Activated B cell treated with CpG ODN at 0.5 μM for 24 hours (primary cell): ENCODE measurements around the gene CDC42BPA. TPM values are rescaled to one million over a fixed set of nuclear protein-coding genes. Genes with fewer than 3 reads are reported as not detected.

ENCODE experiments used
- ATAC-seq: fragments of 200-7000 bp; cut with Tn5 transposase; one replicate; pipeline ENCODE4 v1.10.0; 2021; ENCODE audit warnings: low read depth, mild to moderate bottlenecking, moderate library complexity
- CTCF ChIA-PET: fragments of 350-600 bp; sonication (Branson Sonifier 250); formaldehyde crosslinking; loops from one replicate; lab custom pipeline; 2021; ENCODE audit warnings: antibody characterized with exemption; lab: Charles Lee
- POLR2A ChIA-PET: fragments of 350-600 bp; sonication (Branson Sonifier 250); formaldehyde crosslinking; loops from one replicate; lab custom pipeline; 2021; ENCODE audit warnings: antibody characterized with exemption; lab: Charles Lee
- DNase-seq: peaks from one replicate; pipeline ENCODE4 v3.0.0; 2022
- H3K27ac Mint-ChIP-seq: one replicate; pipeline ENCODE4 v1.8.0; 2020; ENCODE audit warnings: mixed read lengths
- H3K27me3 Mint-ChIP-seq: one replicate; pipeline ENCODE4 v1.8.0; 2021; ENCODE audit warnings: mixed read lengths
- H3K36me3 Mint-ChIP-seq: one replicate; pipeline ENCODE4 v1.8.0; 2021; ENCODE audit warnings: low read depth, mixed read lengths
- H3K4me1 Mint-ChIP-seq: one replicate; pipeline ENCODE4 v1.8.0; 2021; ENCODE audit warnings: mixed read lengths
- H3K4me3 Mint-ChIP-seq: one replicate; pipeline ENCODE4 v1.8.0; 2020; ENCODE audit warnings: mild to moderate bottlenecking, mixed read lengths
- H3K9me3 Mint-ChIP-seq: one replicate; pipeline ENCODE4 v1.8.0; 2020; ENCODE audit warnings: mixed read lengths
- CTCF ChIP-seq: fragments of 200-600 bp; IDR thresholded peaks from one replicate; pipeline ENCODE4 v1.8.0; 2022; ENCODE audit warnings: antibody characterized with exemption, mild to moderate bottlenecking
- intact Hi-C: fragments of 100-400 bp; cut with micrococcal nuclease; formaldehyde crosslinking; loops from one replicate; pipeline ENCODE4 v1.15.1; 2024
- total RNA-seq: library from RNA; stranded (reverse); gene quantifications from 2 replicates; pipeline ENCODE4 v1.2.3, GENCODE V29; 2022

Gene CDC42BPA
- total RNA-seq, 1 donor from 2014 or later: 0.29 TPM

- no peaks in the 10 kb centered on the region for H3K36me3 Mint-ChIP-seq
- no peak overlapping the region for H3K4me3 Mint-ChIP-seq
- CTCF ChIA-PET: no interaction called here
- H3K27me3 Mint-ChIP-seq: peaks cover 5% of the 10 kb centered on the region
- H3K9me3 Mint-ChIP-seq: peaks cover under 1% of the 10 kb centered on the region
- H3K4me1 Mint-ChIP-seq: no peaks in the 10 kb centered on the region
- intact Hi-C loops: no loop called here
- POLR2A ChIA-PET: no interaction called here
- no peak for DNase-seq
- TF ChIP-seq CTCF: no peak
- no peak for ATAC-seq
- no peak overlapping the region for H3K27ac Mint-ChIP-seq
Measured at GRCh38 chr1:227092069-227092468, 226.2 kb downstream of the CDC42BPA start.

GRCh38 chr1:227086636-227087035 lies 231.7 kb downstream of the CDC42BPA start:
- intact Hi-C loops: no loop called here
- ATAC-seq (no peak), DNase-seq (no peak)
- peaks cover 15% of the 10 kb centered on the region for H3K9me3 Mint-ChIP-seq
- H3K4me1 Mint-ChIP-seq: no peaks in the 10 kb centered on the region
- H3K4me3 Mint-ChIP-seq: no peak overlapping the region
- TF ChIP-seq CTCF: no peak
- peaks cover 5% of the 10 kb centered on the region for H3K27me3 Mint-ChIP-seq
- ChIA-PET CTCF (no interaction called here), POLR2A (no interaction called here)
- H3K36me3 Mint-ChIP-seq: no peaks in the 10 kb centered on the region
- H3K27ac Mint-ChIP-seq: no peak overlapping the region

GRCh38 chr1:227082999-227083746 lies 235.1 kb downstream of the CDC42BPA start:
- H3K27ac Mint-ChIP-seq: no peak overlapping the region
- DNase-seq (no peak), ATAC-seq (no peak)
- intact Hi-C loops: no loop called here
- POLR2A ChIA-PET: no interaction called here
- H3K27me3 Mint-ChIP-seq: peaks cover 3% of the 10 kb centered on the region
- no peak overlapping the region for H3K4me3 Mint-ChIP-seq
- H3K4me1 Mint-ChIP-seq: no peaks in the 10 kb centered on the region
- H3K9me3 Mint-ChIP-seq: peaks cover 15% of the 10 kb centered on the region
- no peak for TF ChIP-seq CTCF
- CTCF ChIA-PET: no interaction called here
- no peaks in the 10 kb centered on the region for H3K36me3 Mint-ChIP-seq

GRCh38 chr1:227077783-227078182 lies 240.5 kb downstream of the CDC42BPA start:
- CTCF ChIA-PET: no interaction called here
- Mint-ChIP-seq H3K4me1 (no peaks in the 10 kb centered on the region), H3K4me3 (no peak overlapping the region), H3K9me3 (peaks cover 2% of the 10 kb centered on the region), H3K36me3 (no peaks in the 10 kb centered on the region), H3K27me3 (peaks cover 3% of the 10 kb centered on the region), H3K27ac (no peak overlapping the region)
- ATAC-seq (no peak), DNase-seq (no peak)
- TF ChIP-seq CTCF: no peak
- POLR2A ChIA-PET: no interaction called here
- intact Hi-C loops: no loop called here

GRCh38 chr1:227073786-227074185 lies 244.5 kb downstream of the CDC42BPA start:
- intact Hi-C loops: no loop called here
- H3K9me3 Mint-ChIP-seq: no peaks in the 10 kb centered on the region
- TF ChIP-seq CTCF: no peak
- H3K4me3 Mint-ChIP-seq: no peak overlapping the region
- H3K36me3 Mint-ChIP-seq: no peaks in the 10 kb centered on the region
- POLR2A ChIA-PET: no interaction called here
- H3K27me3 Mint-ChIP-seq: peaks cover 3% of the 10 kb centered on the region
- DNase-seq (no peak), ATAC-seq (no peak)
- no peak overlapping the region for H3K27ac Mint-ChIP-seq
- CTCF ChIA-PET: no interaction called here
- H3K4me1 Mint-ChIP-seq: no peaks in the 10 kb centered on the region
